NB4 (cell line): Measurements from ENCODE around the gene SEMA3F.

ENCODE experiments used
- POLR2A ChIP-seq: IDR thresholded peaks from 2 replicates; pipeline ENCODE4 v1.6.1; 2011; ENCODE audit warnings: mild to moderate bottlenecking; ENCODE audit not compliant: insufficient read length; ENCODE audit errors: extremely low read depth
- TF ChIP-seq, protein P1 (sequence below): IDR thresholded peaks from 2 replicates; pipeline ENCODE4 v1.6.1; 2011; ENCODE audit warnings: low read depth, low read length
- TF ChIP-seq, protein P2 (sequence below): IDR thresholded peaks from one replicate; pipeline ENCODE4 v1.5.1; 2012; ENCODE audit warnings: low read depth, low read length

DNA sequence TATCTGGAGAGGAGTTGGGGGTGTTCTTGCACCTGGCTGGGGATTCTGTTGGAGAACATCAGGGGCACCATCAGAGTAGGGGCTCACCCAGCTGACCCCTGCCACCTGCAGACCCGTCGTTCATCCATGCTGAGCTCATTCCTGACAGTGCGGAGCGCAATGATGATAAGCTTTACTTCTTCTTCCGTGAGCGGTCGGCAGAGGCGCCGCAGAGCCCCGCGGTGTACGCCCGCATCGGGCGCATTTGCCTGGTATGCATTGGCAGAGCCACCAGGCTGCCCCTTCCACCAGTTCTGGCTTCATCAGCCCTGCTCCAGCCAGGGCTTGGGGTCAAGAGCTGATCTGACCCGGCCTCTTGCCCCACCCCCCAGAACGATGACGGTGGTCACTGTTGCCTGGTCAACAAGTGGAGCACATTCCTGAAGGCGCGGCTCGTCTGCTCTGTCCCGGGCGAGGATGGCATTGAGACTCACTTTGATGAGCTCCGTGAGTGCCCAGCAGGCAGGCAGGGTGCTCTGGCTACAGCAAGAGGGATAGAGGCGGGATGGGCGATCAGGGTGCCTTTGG is 27.5 kb downstream of the SEMA3F start:
- no peak for TF ChIP-seq POLR2A
- TF ChIP-seq, protein P1, sequence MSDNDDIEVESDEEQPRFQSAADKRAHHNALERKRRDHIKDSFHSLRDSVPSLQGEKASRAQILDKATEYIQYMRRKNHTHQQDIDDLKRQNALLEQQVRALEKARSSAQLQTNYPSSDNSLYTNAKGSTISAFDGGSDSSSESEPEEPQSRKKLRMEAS = no peak
- TF ChIP-seq, protein P2, sequence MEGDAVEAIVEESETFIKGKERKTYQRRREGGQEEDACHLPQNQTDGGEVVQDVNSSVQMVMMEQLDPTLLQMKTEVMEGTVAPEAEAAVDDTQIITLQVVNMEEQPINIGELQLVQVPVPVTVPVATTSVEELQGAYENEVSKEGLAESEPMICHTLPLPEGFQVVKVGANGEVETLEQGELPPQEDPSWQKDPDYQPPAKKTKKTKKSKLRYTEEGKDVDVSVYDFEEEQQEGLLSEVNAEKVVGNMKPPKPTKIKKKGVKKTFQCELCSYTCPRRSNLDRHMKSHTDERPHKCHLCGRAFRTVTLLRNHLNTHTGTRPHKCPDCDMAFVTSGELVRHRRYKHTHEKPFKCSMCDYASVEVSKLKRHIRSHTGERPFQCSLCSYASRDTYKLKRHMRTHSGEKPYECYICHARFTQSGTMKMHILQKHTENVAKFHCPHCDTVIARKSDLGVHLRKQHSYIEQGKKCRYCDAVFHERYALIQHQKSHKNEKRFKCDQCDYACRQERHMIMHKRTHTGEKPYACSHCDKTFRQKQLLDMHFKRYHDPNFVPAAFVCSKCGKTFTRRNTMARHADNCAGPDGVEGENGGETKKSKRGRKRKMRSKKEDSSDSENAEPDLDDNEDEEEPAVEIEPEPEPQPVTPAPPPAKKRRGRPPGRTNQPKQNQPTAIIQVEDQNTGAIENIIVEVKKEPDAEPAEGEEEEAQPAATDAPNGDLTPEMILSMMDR = no peak
